HG03095 (cell line): ENCODE data around the gene ASXL3.

Experiments used
- ATAC-seq: cut with Tn5 transposase; IDR thresholded peaks from one replicate; pipeline ENCODE4 v1.9.1; 2021; ENCODE audit warnings: moderate library complexity; ENCODE audit not compliant: unreplicated experiment

Gene ASXL3

GRCh38 chr18:33581856-33582255 lies 3.8 kb downstream of the ASXL3 start:
- ATAC-seq: no peak

GRCh38 chr18:33583901-33584300 lies 5.9 kb downstream of the ASXL3 start:
- ATAC-seq: no peak

- ATAC-seq: no peak
Measured at GRCh38 chr18:33584548-33585430, 6.8 kb downstream of the ASXL3 start.

- ATAC-seq: no peak
Measured at GRCh38 chr18:33585431-33585775, 7.4 kb downstream of the ASXL3 start.

- ATAC-seq: no peak
Measured at GRCh38 chr18:33588361-33588760, 10.3 kb downstream of the ASXL3 start.

GRCh38 chr18:33593261-33593660 lies 15.2 kb downstream of the ASXL3 start:
- ATAC-seq: no peak

- no peak for ATAC-seq
Measured at GRCh38 chr18:33594799-33595198, 16.8 kb downstream of the ASXL3 start.

GRCh38 chr18:33596178-33596854 lies 18.3 kb downstream of the ASXL3 start:
- no peak for ATAC-seq

GRCh38 chr18:33600846-33601245 lies 22.8 kb downstream of the ASXL3 start:
- ATAC-seq: no peak

- no peak for ATAC-seq
Measured at GRCh38 chr18:33603454-33603853, 25.4 kb downstream of the ASXL3 start.

- no peak for ATAC-seq
Measured at GRCh38 chr18:33605250-33605649, 27.2 kb downstream of the ASXL3 start.

- no peak for ATAC-seq
Measured at GRCh38 chr18:33606621-33607020, 28.6 kb downstream of the ASXL3 start.

GRCh38 chr18:33611525-33612135 lies 33.6 kb downstream of the ASXL3 start:
- no peak for ATAC-seq

- no peak for ATAC-seq
Measured at GRCh38 chr18:33612632-33613031, 34.6 kb downstream of the ASXL3 start.

GRCh38 chr18:33616556-33616955 lies 38.5 kb downstream of the ASXL3 start:
- no peak for ATAC-seq

GRCh38 chr18:33627114-33627513 lies 49.1 kb downstream of the ASXL3 start:
- no peak for ATAC-seq

- no peak for ATAC-seq
Measured at GRCh38 chr18:33630476-33630875, 52.5 kb downstream of the ASXL3 start.

- ATAC-seq: no peak
Measured at GRCh38 chr18:33641141-33641540, 63.1 kb downstream of the ASXL3 start.

GRCh38 chr18:33644494-33644893 lies 66.5 kb downstream of the ASXL3 start:
- ATAC-seq: no peak

- no peak for ATAC-seq
Measured at GRCh38 chr18:33647365-33647764, 69.3 kb downstream of the ASXL3 start.

GRCh38 chr18:33652635-33653034 lies 74.6 kb downstream of the ASXL3 start:
- ATAC-seq: no peak

- ATAC-seq: no peak
Measured at GRCh38 chr18:33653231-33653630, 75.2 kb downstream of the ASXL3 start.
